ENCODE measurements around the gene CCDC12. TPM values are rescaled to one million over a fixed set of nuclear protein-coding genes. Genes with fewer than 3 reads are reported as not detected.

CCDC12 gene
- total RNA-seq, 1 donor from 2014 or later, result 37.4 TPM

DNA sequence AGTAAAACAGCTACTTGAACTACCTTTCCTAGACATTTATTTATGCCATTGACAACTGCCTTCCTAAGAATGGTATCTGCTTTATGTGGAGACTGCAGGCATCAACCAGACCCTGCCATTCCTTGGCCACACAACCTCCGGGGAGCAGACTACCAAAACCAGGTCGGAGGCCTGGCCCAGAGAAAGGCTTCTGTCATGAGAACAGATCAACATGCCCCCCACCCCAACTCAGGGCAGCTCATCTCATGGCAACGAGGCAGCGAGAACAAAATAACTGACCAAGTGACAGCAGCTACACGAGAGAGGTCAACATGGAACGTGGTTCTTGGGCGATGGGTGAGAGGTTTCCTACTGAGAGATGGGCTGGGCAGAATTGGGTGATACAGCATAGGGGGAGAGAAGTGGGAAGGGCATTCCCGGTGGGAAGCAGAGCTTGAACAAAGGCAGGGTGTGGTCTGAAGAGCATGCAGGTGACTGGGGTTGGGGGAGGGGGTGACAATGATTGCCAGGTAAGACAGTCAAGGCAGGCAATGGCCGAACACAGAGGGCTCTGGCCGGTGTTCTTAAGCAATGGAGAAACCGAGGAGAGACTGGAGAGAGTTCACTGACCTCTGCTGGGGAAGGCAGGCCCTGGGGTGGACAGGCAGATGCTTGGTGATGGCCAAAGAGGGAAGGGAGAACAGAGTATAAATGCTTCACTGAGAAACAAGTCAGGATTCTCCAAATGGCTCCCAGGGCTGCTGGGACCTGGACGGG lies 33.9 kb downstream of the CCDC12 start:
- Mint-ChIP-seq H3K27ac (ENCODE audit: unreplicated experiment) (no peak overlapping the region), H3K4me3 (ENCODE audit: unreplicated experiment) (no peak overlapping the region), H3K9me3 (ENCODE audit: unreplicated experiment) (no peaks in the 10 kb centered on the region), H3K27me3 (ENCODE audit: unreplicated experiment) (no peaks in the 10 kb centered on the region), H3K36me3 (ENCODE audit: unreplicated experiment) (peaks cover 28% of the 10 kb centered on the region), H3K4me1 (ENCODE audit: unreplicated experiment) (peaks cover 33% of the 10 kb centered on the region)
- no peak for DNase-seq (ENCODE audit: extremely low spot score, unreplicated experiment)
- TF ChIP-seq, protein P1, sequence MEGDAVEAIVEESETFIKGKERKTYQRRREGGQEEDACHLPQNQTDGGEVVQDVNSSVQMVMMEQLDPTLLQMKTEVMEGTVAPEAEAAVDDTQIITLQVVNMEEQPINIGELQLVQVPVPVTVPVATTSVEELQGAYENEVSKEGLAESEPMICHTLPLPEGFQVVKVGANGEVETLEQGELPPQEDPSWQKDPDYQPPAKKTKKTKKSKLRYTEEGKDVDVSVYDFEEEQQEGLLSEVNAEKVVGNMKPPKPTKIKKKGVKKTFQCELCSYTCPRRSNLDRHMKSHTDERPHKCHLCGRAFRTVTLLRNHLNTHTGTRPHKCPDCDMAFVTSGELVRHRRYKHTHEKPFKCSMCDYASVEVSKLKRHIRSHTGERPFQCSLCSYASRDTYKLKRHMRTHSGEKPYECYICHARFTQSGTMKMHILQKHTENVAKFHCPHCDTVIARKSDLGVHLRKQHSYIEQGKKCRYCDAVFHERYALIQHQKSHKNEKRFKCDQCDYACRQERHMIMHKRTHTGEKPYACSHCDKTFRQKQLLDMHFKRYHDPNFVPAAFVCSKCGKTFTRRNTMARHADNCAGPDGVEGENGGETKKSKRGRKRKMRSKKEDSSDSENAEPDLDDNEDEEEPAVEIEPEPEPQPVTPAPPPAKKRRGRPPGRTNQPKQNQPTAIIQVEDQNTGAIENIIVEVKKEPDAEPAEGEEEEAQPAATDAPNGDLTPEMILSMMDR (IDR thresholded peaks at IDR 0.05), result no peak

DNA sequence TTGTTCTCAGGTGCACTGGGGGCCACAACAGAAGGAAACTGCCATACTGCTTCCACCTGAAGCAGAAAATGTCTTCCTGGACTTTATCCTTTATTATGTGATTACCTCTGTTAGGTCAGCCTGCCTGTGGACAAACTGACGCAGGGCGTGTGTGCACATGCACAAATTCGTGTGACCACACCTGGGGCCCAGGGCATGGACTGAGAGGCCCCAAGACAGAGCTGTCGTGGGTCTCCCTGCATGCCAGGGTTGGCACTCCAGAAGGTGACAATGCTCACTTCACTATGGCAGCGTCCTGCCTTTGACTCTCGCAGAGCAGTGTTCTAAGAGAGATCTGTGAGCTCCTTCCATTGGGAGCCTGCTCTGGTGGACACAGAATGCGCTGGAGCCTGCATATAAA lies 34.5 kb downstream of the CCDC12 start:
- no peak for DNase-seq (ENCODE audit: extremely low spot score, unreplicated experiment)
- Mint-ChIP-seq H3K36me3 (ENCODE audit: unreplicated experiment) (peaks cover 30% of the 10 kb centered on the region), H3K27ac (ENCODE audit: unreplicated experiment) (no peak overlapping the region), H3K27me3 (ENCODE audit: unreplicated experiment) (no peaks in the 10 kb centered on the region), H3K9me3 (ENCODE audit: unreplicated experiment) (no peaks in the 10 kb centered on the region), H3K4me1 (ENCODE audit: unreplicated experiment) (peaks cover 30% of the 10 kb centered on the region), H3K4me3 (ENCODE audit: unreplicated experiment) (no peak overlapping the region)
- TF ChIP-seq, protein P1 (IDR thresholded peaks at IDR 0.05), result no peak

DNA sequence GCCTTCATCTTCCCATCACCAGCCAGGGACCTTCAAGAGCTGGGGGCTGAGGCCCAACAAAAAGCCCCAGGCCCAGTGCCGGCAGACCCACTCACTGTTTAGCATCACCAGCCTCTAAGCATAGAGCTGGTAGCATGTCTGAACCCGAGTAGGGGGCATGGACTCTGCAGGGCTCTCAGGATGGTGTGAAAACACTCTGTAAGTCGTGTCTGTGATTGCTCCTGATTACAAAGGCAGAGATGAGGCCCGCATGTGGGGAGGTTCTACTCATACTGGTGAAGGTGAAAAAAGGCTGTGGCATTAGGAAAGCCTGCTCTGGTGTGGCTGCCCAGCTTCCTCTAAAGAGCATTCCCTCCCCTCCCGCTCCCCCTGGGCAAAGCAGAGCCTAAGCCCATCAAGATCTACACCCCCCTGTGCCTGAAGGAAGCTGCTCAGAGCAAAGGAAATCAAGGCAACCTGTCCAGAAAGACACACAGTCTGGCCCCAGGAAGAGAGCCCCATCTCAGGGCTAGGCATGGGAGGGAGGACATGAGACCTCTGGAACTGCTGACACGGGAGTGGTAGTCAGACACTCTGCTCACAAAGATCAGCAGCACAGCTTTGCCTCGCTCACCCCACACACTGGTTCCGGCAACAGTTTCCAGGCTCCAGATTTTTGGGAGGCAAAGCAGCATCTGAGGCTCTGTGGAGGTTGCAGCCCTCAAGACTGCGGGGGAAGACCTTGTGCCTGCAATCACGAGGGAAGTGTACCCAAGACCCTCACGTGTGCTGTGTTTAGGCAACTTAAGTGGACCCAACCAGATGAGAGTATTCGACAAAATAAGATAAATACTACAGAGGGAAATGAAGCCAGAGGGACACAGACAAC lies 36.7 kb downstream of the CCDC12 start:
- H3K27me3 Mint-ChIP-seq (ENCODE audit: unreplicated experiment), result no peaks in the 10 kb centered on the region
- no peak overlapping the region for H3K4me3 Mint-ChIP-seq (ENCODE audit: unreplicated experiment)
- TF ChIP-seq, protein P1 (IDR thresholded peaks at IDR 0.05), result no peak
- H3K4me1 Mint-ChIP-seq (ENCODE audit: unreplicated experiment), result peaks cover 49% of the 10 kb centered on the region
- no peaks in the 10 kb centered on the region for H3K9me3 Mint-ChIP-seq (ENCODE audit: unreplicated experiment)
- peaks cover 24% of the 10 kb centered on the region for H3K36me3 Mint-ChIP-seq (ENCODE audit: unreplicated experiment)
- no peak for DNase-seq (ENCODE audit: extremely low spot score, unreplicated experiment)
- peak overlapping the region; percentile 21 for H3K27ac Mint-ChIP-seq (ENCODE audit: unreplicated experiment)

DNA sequence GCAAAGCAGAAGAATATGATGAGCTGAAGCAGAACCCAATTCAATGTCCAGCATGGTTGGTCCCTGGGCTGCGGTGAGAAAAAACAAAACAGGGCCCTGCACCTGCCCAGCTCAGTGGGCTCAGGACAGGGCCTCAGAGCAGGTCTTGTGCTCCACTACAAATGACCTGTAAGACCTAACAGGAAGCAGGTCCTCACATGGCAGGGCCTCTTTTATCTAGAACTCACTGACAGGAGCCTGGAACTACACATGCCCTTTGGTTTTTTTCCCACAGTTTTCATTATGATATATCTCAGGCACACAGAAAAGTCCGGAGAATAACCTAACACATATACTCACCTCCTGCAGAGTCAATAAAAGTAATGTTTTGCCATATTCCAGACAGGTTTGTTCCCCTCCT lies 38.4 kb downstream of the CCDC12 start:
- peaks cover 24% of the 10 kb centered on the region for H3K36me3 Mint-ChIP-seq (ENCODE audit: unreplicated experiment)
- H3K9me3 Mint-ChIP-seq (ENCODE audit: unreplicated experiment), result no peaks in the 10 kb centered on the region
- H3K4me3 Mint-ChIP-seq (ENCODE audit: unreplicated experiment), result no peak overlapping the region
- TF ChIP-seq, protein P1 (IDR thresholded peaks at IDR 0.05), result no peak
- H3K4me1 Mint-ChIP-seq (ENCODE audit: unreplicated experiment), result peaks cover 49% of the 10 kb centered on the region
- no peak overlapping the region for H3K27ac Mint-ChIP-seq (ENCODE audit: unreplicated experiment)
- no peak for DNase-seq (ENCODE audit: extremely low spot score, unreplicated experiment)
- H3K27me3 Mint-ChIP-seq (ENCODE audit: unreplicated experiment), result no peaks in the 10 kb centered on the region

DNA sequence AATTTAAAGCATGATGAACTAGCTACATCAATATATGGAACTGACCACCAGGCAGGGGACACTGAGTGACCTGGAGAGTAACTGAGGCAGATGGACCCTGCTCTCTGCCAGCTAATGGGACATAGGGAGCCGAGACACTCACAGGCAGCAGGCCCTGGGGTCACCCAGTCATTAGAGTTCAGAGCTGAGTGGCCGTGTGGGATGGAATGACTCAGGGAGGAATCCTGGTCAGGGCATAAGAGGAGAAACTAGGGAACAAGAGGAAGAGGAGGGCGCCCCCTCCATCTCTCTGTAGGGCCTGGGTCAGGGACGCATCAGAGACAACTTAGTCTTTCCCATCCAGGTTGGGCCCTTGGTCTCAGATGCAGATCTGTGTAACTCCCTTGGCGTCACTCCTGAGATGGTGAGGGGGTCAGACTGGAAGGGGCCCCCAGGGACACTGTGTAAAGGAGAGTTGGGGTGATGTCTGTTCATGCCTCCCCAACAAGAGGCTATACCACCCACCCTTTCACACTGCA lies 39.8 kb downstream of the CCDC12 start:
- H3K27me3 Mint-ChIP-seq (ENCODE audit: unreplicated experiment), result no peaks in the 10 kb centered on the region
- H3K36me3 Mint-ChIP-seq (ENCODE audit: unreplicated experiment), result peaks cover 24% of the 10 kb centered on the region
- H3K4me1 Mint-ChIP-seq (ENCODE audit: unreplicated experiment), result peaks cover 55% of the 10 kb centered on the region
- peak overlapping the region; percentile 88 for H3K27ac Mint-ChIP-seq (ENCODE audit: unreplicated experiment)
- no peak overlapping the region for H3K4me3 Mint-ChIP-seq (ENCODE audit: unreplicated experiment)
- no peaks in the 10 kb centered on the region for H3K9me3 Mint-ChIP-seq (ENCODE audit: unreplicated experiment)
- no peak for DNase-seq (ENCODE audit: extremely low spot score, unreplicated experiment)
- TF ChIP-seq, protein P1 (IDR thresholded peaks at IDR 0.05), result no peak

Data from osteocyte (in vitro differentiated cells).